ENCODE measurements around the gene RCSD1. TPM values are rescaled to one million over a fixed set of nuclear protein-coding genes. Genes with fewer than 3 reads are reported as not detected.

Gene RCSD1
- total RNA-seq, 1 experiment from 2014 or later, result 0.50 TPM

GRCh38 chr1:167681451-167682098, 51.5 kb downstream of the RCSD1 start:
- CTCF ChIA-PET, result no interaction called here
- POLR2A ChIA-PET, result no interaction called here
- no peak overlapping the region for H3K4me3 Mint-ChIP-seq

GRCh38 chr1:167683226-167683625, 53.2 kb downstream of the RCSD1 start:
- Mint-ChIP-seq H3K27me3 (ENCODE audit: low read depth) (no peaks in the 10 kb centered on the region), H3K27ac (no peak overlapping the region), H3K36me3 (no peaks in the 10 kb centered on the region), H3K4me3 (no peak overlapping the region), H3K4me1 (peaks cover 34% of the 10 kb centered on the region), H3K9me3 (no peaks in the 10 kb centered on the region)
- POLR2A ChIA-PET, result no interaction called here
- no peak for DNase-seq (ENCODE audit: low spot score)
- ATAC-seq, result no peak
- CTCF ChIA-PET, result no interaction called here
- TF ChIP-seq ZNF232 (CRISPR knock-in tag; IDR thresholded peaks at IDR 0.05) (no peak), GRHL2 (CRISPR knock-in tag; IDR thresholded peaks at IDR 0.05; ENCODE audit: insufficient replicate concordance, severe bottlenecking) (no peak), NR2C2 (CRISPR knock-in tag; IDR thresholded peaks at IDR 0.05) (no peak), EMX1 (CRISPR knock-in tag; IDR thresholded peaks at IDR 0.05) (no peak), CREB1 (CRISPR knock-in tag; IDR thresholded peaks at IDR 0.05) (no peak), NFE2L1 (CRISPR knock-in tag; IDR thresholded peaks at IDR 0.05) (no peak), SMAD4 (CRISPR knock-in tag; IDR thresholded peaks at IDR 0.05) (no peak)
- TF ChIP-seq, protein P1, sequence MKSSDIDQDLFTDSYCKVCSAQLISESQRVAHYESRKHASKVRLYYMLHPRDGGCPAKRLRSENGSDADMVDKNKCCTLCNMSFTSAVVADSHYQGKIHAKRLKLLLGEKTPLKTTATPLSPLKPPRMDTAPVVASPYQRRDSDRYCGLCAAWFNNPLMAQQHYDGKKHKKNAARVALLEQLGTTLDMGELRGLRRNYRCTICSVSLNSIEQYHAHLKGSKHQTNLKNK (CRISPR knock-in tag; IDR thresholded peaks at IDR 0.05), result no peak
- TF ChIP-seq, protein P2, sequence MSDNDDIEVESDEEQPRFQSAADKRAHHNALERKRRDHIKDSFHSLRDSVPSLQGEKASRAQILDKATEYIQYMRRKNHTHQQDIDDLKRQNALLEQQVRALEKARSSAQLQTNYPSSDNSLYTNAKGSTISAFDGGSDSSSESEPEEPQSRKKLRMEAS (CRISPR knock-in tag; IDR thresholded peaks at IDR 0.05), result no peak
- TF ChIP-seq, protein P3, sequence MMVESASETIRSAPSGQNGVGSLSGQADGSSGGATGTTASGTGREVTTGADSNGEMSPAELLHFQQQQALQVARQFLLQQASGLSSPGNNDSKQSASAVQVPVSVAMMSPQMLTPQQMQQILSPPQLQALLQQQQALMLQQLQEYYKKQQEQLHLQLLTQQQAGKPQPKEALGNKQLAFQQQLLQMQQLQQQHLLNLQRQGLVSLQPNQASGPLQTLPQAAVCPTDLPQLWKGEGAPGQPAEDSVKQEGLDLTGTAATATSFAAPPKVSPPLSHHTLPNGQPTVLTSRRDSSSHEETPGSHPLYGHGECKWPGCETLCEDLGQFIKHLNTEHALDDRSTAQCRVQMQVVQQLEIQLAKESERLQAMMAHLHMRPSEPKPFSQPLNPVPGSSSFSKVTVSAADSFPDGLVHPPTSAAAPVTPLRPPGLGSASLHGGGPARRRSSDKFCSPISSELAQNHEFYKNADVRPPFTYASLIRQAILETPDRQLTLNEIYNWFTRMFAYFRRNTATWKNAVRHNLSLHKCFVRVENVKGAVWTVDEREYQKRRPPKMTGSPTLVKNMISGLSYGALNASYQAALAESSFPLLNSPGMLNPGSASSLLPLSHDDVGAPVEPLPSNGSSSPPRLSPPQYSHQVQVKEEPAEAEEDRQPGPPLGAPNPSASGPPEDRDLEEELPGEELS (CRISPR knock-in tag; IDR thresholded peaks at IDR 0.05), result no peak

More at GRCh38 chr1:167681451-167682098, 51.5 kb downstream of the RCSD1 start:
- no peak for DNase-seq (ENCODE audit: low spot score)
- TF ChIP-seq, protein P4, sequence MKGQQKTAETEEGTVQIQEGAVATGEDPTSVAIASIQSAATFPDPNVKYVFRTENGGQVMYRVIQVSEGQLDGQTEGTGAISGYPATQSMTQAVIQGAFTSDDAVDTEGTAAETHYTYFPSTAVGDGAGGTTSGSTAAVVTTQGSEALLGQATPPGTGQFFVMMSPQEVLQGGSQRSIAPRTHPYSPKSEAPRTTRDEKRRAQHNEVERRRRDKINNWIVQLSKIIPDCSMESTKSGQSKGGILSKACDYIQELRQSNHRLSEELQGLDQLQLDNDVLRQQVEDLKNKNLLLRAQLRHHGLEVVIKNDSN (CRISPR knock-in tag; IDR thresholded peaks at IDR 0.05), result no peak
- TF ChIP-seq ZNF121 (CRISPR knock-in tag; IDR thresholded peaks at IDR 0.05) (no peak), RELA (CRISPR knock-in tag; IDR thresholded peaks at IDR 0.05; ENCODE audit: borderline replicate concordance) (no peak), EMX1 (CRISPR knock-in tag; IDR thresholded peaks at IDR 0.05) (no peak), PRRX2 (CRISPR knock-in tag; IDR thresholded peaks at IDR 0.05) (no peak), ELF4 (CRISPR knock-in tag; IDR thresholded peaks at IDR 0.05; ENCODE audit: low read depth) (no peak), IRF1 (CRISPR knock-in tag; IDR thresholded peaks at IDR 0.05) (no peak), NFATC4 (CRISPR knock-in tag; IDR thresholded peaks at IDR 0.05) (no peak), TP53 (CRISPR knock-in tag; IDR thresholded peaks at IDR 0.05) (no peak), ZNF396 (CRISPR knock-in tag; IDR thresholded peaks at IDR 0.05; ENCODE audit: borderline replicate concordance) (no peak), IRF2 (CRISPR knock-in tag; IDR thresholded peaks at IDR 0.05; ENCODE audit: borderline replicate concordance, low read depth) (no peak), MLX (CRISPR knock-in tag; IDR thresholded peaks at IDR 0.05) (no peak), ESRRA (CRISPR knock-in tag; IDR thresholded peaks at IDR 0.05; ENCODE audit: borderline replicate concordance) (no peak), FOXK1 (CRISPR knock-in tag; IDR thresholded peaks at IDR 0.05) (no peak), ETV6 (CRISPR knock-in tag; IDR thresholded peaks at IDR 0.05) (no peak), ZNF423 (CRISPR knock-in tag; IDR thresholded peaks at IDR 0.05) (no peak), E2F5 (CRISPR knock-in tag; IDR thresholded peaks at IDR 0.05) (no peak)
- TF ChIP-seq, protein P5, sequence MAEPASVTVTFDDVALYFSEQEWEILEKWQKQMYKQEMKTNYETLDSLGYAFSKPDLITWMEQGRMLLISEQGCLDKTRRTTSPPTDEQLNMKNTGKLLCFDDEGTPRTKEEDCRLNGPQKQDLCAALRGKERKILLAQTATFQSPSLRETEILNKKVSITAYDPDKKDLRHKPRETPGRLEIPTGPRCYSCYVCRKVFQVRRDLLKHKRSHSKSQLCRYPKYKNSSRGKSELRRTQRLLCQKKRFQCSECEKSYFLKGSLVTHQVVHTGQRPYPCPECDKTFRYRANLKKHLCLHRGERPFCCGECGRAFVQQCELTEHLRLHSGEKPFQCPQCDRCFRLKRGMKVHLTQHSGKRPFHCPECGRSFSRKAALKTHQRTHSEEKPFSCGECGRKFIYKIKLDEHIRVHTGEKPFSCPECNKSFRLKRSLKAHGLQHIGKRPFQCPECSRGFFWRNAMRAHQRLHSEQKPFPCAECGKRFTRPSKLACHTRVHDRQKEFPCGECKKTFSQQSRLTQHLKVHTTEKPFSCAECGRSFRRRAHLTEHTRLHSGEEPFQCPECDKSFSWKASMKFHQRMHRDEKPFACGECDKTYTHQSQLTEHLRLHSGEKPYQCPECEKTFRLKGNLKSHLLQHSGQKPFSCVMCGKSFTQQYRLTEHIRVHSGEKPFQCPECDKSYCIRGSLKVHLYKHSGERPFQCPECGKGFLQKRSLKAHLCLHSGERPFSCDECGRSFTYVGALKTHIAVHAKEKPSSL (CRISPR knock-in tag; conservative IDR thresholded peaks at IDR 0.05), result no peak
- TF ChIP-seq, protein P6, sequence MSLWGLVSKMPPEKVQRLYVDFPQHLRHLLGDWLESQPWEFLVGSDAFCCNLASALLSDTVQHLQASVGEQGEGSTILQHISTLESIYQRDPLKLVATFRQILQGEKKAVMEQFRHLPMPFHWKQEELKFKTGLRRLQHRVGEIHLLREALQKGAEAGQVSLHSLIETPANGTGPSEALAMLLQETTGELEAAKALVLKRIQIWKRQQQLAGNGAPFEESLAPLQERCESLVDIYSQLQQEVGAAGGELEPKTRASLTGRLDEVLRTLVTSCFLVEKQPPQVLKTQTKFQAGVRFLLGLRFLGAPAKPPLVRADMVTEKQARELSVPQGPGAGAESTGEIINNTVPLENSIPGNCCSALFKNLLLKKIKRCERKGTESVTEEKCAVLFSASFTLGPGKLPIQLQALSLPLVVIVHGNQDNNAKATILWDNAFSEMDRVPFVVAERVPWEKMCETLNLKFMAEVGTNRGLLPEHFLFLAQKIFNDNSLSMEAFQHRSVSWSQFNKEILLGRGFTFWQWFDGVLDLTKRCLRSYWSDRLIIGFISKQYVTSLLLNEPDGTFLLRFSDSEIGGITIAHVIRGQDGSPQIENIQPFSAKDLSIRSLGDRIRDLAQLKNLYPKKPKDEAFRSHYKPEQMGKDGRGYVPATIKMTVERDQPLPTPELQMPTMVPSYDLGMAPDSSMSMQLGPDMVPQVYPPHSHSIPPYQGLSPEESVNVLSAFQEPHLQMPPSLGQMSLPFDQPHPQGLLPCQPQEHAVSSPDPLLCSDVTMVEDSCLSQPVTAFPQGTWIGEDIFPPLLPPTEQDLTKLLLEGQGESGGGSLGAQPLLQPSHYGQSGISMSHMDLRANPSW (CRISPR knock-in tag; conservative IDR thresholded peaks at IDR 0.05; ENCODE audit: low read depth), result no peak
- no peak for ATAC-seq
- H3K27me3 Mint-ChIP-seq (ENCODE audit: low read depth), result no peaks in the 10 kb centered on the region
- H3K36me3 Mint-ChIP-seq, result no peaks in the 10 kb centered on the region
- H3K9me3 Mint-ChIP-seq, result no peaks in the 10 kb centered on the region
- peaks cover 26% of the 10 kb centered on the region for H3K4me1 Mint-ChIP-seq
- no peak overlapping the region for H3K27ac Mint-ChIP-seq

Data from WTC11 (cell line).